KMS-11 (cell line): ENCODE measurements around the gene MST1.

ENCODE experiments used
- H2AFZ ChIP-seq: fragments of 200-600 bp; sonication (generic); 2 replicates; pipeline ENCODE4 v1.6.1; 2016; ENCODE audit warnings: antibody characterized with exemption, mixed run types, low read depth
- H3K27ac ChIP-seq: fragments of 200-600 bp; sonication (generic); 2 replicates; pipeline ENCODE4 v1.6.1; 2016; ENCODE audit warnings: mild to moderate bottlenecking, mixed run types
- H3K27me3 ChIP-seq: fragments of 200-600 bp; sonication (generic); 2 replicates; pipeline ENCODE4 v1.6.1; 2017; ENCODE audit warnings: mild to moderate bottlenecking, low read depth, mixed run types, moderate library complexity; ENCODE audit not compliant: insufficient read depth
- H3K36me3 ChIP-seq: fragments of 200-600 bp; sonication (generic); 2 replicates; pipeline ENCODE4 v1.6.1; 2017; ENCODE audit warnings: mild to moderate bottlenecking, mixed run types; ENCODE audit not compliant: insufficient read depth
- H3K4me1 ChIP-seq: fragments of 200-600 bp; sonication (generic); 2 replicates; pipeline ENCODE4 v1.6.1; 2016; ENCODE audit warnings: mild to moderate bottlenecking, low read depth, mixed run types; ENCODE audit not compliant: poor library complexity, severe bottlenecking
- H3K4me2 ChIP-seq: fragments of 200-600 bp; sonication (generic); 2 replicates; pipeline ENCODE4 v1.7.0; 2016; ENCODE audit warnings: mild to moderate bottlenecking, mixed run types
- H3K4me3 ChIP-seq: fragments of 200-600 bp; sonication (generic); IDR thresholded peaks from 2 replicates; pipeline ENCODE4 v1.6.1; 2017; ENCODE audit warnings: low read depth, low read length, mixed read lengths; ENCODE audit not compliant: insufficient read depth
- H3K79me2 ChIP-seq: fragments of 200-600 bp; sonication (generic); 2 replicates; pipeline ENCODE4 v1.6.1; 2016; ENCODE audit warnings: low read depth, mixed run types; ENCODE audit not compliant: insufficient read depth
- H3K9ac ChIP-seq: fragments of 200-600 bp; sonication (generic); 2 replicates; pipeline ENCODE4 v1.6.1; 2016; ENCODE audit warnings: mild to moderate bottlenecking, mixed run types
- H4K20me1 ChIP-seq: fragments of 200-600 bp; sonication (generic); 2 replicates; pipeline ENCODE4 v1.6.1; 2016; ENCODE audit warnings: mild to moderate bottlenecking, mixed run types; ENCODE audit not compliant: insufficient read depth
- TF ChIP-seq, protein P1 (sequence below): fragments of 200-600 bp; sonication (generic); conservative IDR thresholded peaks from 2 replicates; pipeline ENCODE4 v1.6.1; 2017; ENCODE audit warnings: low read depth, mild to moderate bottlenecking, antibody characterized with exemption, low read length, moderate library complexity, mixed read lengths

MST1 gene

DNA sequence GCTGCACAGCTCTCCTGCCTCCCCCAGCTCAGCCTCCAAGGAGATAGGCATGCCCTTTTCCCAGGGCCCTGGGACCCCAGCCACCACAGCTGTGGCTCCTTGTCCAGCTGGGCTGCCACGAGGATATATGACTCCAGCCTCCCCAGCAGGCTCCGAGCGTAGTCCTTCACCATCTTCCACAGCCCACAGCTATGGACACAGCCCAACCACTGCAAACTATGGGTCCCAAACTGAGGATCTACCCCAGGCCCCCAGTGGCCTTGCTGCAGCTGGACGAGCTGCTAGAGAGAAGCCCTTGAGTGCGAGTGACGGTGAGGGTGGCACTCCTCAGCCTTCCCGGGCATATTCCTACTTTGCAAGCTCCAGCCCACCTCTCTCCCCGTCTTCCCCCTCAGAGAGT is 35.7 kb downstream of the MST1 start:
- H4K20me1 ChIP-seq, result no peaks in the 10 kb centered on the region
- H3K9ac ChIP-seq, result no peak overlapping the region
- TF ChIP-seq, protein P1, sequence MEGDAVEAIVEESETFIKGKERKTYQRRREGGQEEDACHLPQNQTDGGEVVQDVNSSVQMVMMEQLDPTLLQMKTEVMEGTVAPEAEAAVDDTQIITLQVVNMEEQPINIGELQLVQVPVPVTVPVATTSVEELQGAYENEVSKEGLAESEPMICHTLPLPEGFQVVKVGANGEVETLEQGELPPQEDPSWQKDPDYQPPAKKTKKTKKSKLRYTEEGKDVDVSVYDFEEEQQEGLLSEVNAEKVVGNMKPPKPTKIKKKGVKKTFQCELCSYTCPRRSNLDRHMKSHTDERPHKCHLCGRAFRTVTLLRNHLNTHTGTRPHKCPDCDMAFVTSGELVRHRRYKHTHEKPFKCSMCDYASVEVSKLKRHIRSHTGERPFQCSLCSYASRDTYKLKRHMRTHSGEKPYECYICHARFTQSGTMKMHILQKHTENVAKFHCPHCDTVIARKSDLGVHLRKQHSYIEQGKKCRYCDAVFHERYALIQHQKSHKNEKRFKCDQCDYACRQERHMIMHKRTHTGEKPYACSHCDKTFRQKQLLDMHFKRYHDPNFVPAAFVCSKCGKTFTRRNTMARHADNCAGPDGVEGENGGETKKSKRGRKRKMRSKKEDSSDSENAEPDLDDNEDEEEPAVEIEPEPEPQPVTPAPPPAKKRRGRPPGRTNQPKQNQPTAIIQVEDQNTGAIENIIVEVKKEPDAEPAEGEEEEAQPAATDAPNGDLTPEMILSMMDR, result no peak
- no peaks in the 10 kb centered on the region for H3K27me3 ChIP-seq
- no peaks in the 10 kb centered on the region for H3K36me3 ChIP-seq
- no peak overlapping the region for H3K4me3 ChIP-seq
- peaks cover 7% of the 10 kb centered on the region for H3K4me1 ChIP-seq
- H3K27ac ChIP-seq, result no peak overlapping the region
- H2AFZ ChIP-seq, result no peak overlapping the region
- H3K79me2 ChIP-seq, result no peaks in the 10 kb centered on the region
- no peak overlapping the region for H3K4me2 ChIP-seq

DNA sequence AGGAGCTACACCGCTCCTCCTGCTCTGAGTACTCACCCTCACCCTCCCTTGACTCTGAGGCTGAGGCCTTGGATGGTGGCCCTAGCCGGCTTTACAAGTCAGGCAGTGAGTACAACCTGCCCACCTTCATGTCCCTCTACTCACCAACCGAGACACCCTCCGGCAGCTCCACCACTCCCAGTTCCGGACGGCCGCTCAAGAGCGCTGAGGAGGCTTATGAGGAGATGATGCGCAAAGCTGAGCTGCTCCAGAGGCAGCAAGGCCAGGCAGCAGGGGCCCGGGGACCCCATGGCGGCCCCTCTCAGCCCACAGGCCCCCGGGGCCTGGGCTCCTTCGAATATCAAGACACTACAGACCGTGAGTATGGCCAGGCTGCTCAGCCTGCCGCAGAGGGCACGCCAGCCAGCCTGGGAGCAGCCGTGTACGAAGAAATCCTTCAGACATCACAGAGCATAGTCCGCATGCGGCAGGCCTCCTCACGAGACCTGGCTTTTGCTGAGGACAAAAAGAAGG is 36.3 kb downstream of the MST1 start:
- H3K4me1 ChIP-seq, result peaks cover 7% of the 10 kb centered on the region
- H3K36me3 ChIP-seq, result no peaks in the 10 kb centered on the region
- H3K27me3 ChIP-seq, result no peaks in the 10 kb centered on the region
- H3K9ac ChIP-seq, result no peak overlapping the region
- no peak overlapping the region for H3K4me2 ChIP-seq
- H2AFZ ChIP-seq, result no peak overlapping the region
- H4K20me1 ChIP-seq, result no peaks in the 10 kb centered on the region
- H3K4me3 ChIP-seq, result no peak overlapping the region
- TF ChIP-seq, protein P1, result no peak
- H3K79me2 ChIP-seq, result no peaks in the 10 kb centered on the region
- H3K27ac ChIP-seq, result no peak overlapping the region

DNA sequence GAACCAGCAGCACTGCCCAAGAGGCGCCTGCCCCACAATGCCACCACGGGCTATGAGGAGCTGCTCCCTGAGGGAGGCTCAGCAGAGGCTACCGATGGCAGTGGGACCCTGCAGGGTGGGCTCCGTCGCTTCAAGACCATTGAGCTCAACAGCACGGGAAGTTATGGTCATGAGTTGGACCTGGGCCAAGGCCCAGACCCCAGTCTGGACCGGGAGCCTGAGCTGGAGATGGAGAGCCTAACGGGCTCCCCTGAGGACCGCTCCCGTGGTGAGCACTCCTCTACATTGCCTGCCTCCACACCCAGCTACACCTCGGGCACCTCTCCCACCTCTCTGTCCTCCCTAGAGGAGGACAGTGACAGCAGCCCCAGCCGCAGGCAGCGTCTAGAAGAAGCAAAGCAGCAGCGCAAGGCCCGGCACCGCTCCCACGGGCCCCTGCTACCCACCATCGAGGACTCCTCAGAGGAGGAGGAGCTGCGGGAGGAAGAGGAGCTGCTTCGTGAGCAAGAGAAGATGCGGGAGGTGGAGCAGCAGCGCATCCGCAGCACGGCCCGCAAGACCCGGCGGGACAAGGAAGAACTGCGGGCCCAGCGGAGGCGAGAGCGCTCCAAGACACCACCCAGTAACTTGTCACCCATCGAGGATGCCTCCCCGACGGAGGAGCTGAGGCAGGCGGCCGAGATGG is 36.9 kb downstream of the MST1 start:
- Histone ChIP-seq H3K79me2 (no peaks in the 10 kb centered on the region), H3K9ac (no peak overlapping the region), H3K4me2 (no peak overlapping the region), H3K27me3 (no peaks in the 10 kb centered on the region), H4K20me1 (no peaks in the 10 kb centered on the region), H3K27ac (no peak overlapping the region), H3K36me3 (no peaks in the 10 kb centered on the region), H2AFZ (no peak overlapping the region), H3K4me1 (peaks cover 7% of the 10 kb centered on the region), H3K4me3 (no peak overlapping the region)
- TF ChIP-seq, protein P1, result no peak

DNA sequence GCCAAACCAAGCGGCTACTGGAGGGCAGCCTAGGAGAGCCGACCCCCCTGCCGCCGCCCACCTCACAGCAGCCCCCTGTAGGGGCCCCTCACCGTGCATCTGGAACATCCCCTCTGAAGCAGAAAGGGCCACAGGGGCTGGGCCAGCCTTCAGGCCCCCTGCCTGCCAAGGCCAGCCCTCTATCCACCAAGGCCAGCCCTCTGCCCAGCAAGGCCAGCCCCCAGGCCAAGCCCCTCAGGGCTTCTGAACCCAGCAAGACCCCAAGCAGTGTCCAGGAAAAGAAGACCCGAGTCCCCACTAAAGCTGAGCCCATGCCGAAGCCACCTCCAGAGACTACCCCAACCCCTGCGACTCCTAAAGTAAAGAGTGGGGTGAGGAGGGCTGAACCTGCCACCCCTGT is 38.6 kb downstream of the MST1 start:
- H3K4me2 ChIP-seq, result no peak overlapping the region
- no peak overlapping the region for H2AFZ ChIP-seq
- no peak overlapping the region for H3K9ac ChIP-seq
- no peaks in the 10 kb centered on the region for H3K27me3 ChIP-seq
- no peak overlapping the region for H3K4me3 ChIP-seq
- TF ChIP-seq, protein P1, result no peak
- H4K20me1 ChIP-seq, result no peaks in the 10 kb centered on the region
- peaks cover 7% of the 10 kb centered on the region for H3K4me1 ChIP-seq
- no peaks in the 10 kb centered on the region for H3K79me2 ChIP-seq
- H3K36me3 ChIP-seq, result no peaks in the 10 kb centered on the region
- no peak overlapping the region for H3K27ac ChIP-seq
